Fibroblast of lung (primary cell): Measurements from ENCODE around the gene RUFY3. TPM values are rescaled to one million over a fixed set of nuclear protein-coding genes. Genes with fewer than 3 reads are reported as not detected.
"Not testable (repeated sequence)": the region's sequence is repeated elsewhere in the genome, so short reads cannot be mapped to it uniquely, and the experiment has no call there.

Experiments
- DNase-seq, 2 donors: peaks; one replicate each; pipeline versions ENCODE4 v3.0.0 to v3.0.0-alpha.2; 2010; ENCODE audit warnings: low read depth in 2 of 2
- H2AFZ ChIP-seq: 2 replicates; pipeline ENCODE4 v1.5.1; 2012; ENCODE audit warnings: low read length, control low read depth, inconsistent platforms
- H3K27ac ChIP-seq: 2 replicates; pipeline ENCODE4 v1.5.1; 2011; ENCODE audit warnings: low read length, control low read depth; ENCODE audit not compliant: insufficient read depth
- H3K27me3 ChIP-seq: 2 replicates; pipeline ENCODE4 v1.5.1; 2011; ENCODE audit warnings: mild to moderate bottlenecking, low read length; ENCODE audit not compliant: control insufficient read depth, insufficient read depth
- H3K36me3 ChIP-seq: 2 replicates; pipeline ENCODE4 v1.5.1; 2011; ENCODE audit warnings: low read length; ENCODE audit not compliant: control insufficient read depth, insufficient read depth
- H3K4me1 ChIP-seq: 2 replicates; pipeline ENCODE4 v1.5.1; 2011; ENCODE audit warnings: low read length; ENCODE audit not compliant: control insufficient read depth, insufficient read depth; ENCODE audit errors: extremely low read depth
- H3K4me2 ChIP-seq: 2 replicates; pipeline ENCODE4 v1.5.1; 2011; ENCODE audit warnings: low read length, control low read depth; ENCODE audit not compliant: insufficient read depth; ENCODE audit errors: extremely low read depth
- H3K4me3 ChIP-seq, 4 experiments: fragments of 200-600 bp in 1 of 4; sonication (generic) in 1 of 4; replicated peaks in 1 of 4; 2 replicates each; pipeline ENCODE4 v1.5.1; 2011 to 2016; ENCODE audit warnings: low read length in 4 of 4, low read depth in 3 of 4, mild to moderate bottlenecking in 3 of 4, control low read depth in 2 of 4, inconsistent platforms in 1 of 4, mixed read lengths in 1 of 4; ENCODE audit not compliant: insufficient read depth in 1 of 4; ENCODE audit errors: control extremely low read depth in 1 of 4
- H3K79me2 ChIP-seq: 2 replicates; pipeline ENCODE4 v1.5.1; 2012; ENCODE audit warnings: mild to moderate bottlenecking, low read length, inconsistent platforms; ENCODE audit not compliant: control insufficient read depth, insufficient read depth
- H3K9ac ChIP-seq: 2 replicates; pipeline ENCODE4 v1.5.1; 2011; ENCODE audit warnings: mild to moderate bottlenecking, low read length, control low read depth; ENCODE audit not compliant: insufficient read depth
- H3K9me3 ChIP-seq: 2 replicates; pipeline ENCODE4 v1.5.1; 2012; ENCODE audit warnings: low read depth, low read length; ENCODE audit not compliant: control insufficient read depth, insufficient read depth
- H4K20me1 ChIP-seq: 2 replicates; pipeline ENCODE4 v1.5.1; 2011; ENCODE audit warnings: low read length; ENCODE audit not compliant: control insufficient read depth, insufficient read depth; ENCODE audit errors: extremely low read depth
- EZH2 ChIP-seq: IDR thresholded peaks from 2 replicates; pipeline ENCODE4 v1.5.1; 2012; ENCODE audit warnings: low read length, control low read depth, mild to moderate bottlenecking; ENCODE audit errors: missing control alignments
- polyA plus RNA-seq, 2 donors: library from polyadenylated mRNA; depleted of rRNA in 1 of 2; stranded (reverse) in 1 of 2; unstranded in 1 of 2; fragments of >200 nt; gene quantifications; 2 replicates each; pipeline ENCODE4 v1.2.1, GENCODE V29; 2011 to 2012; ENCODE audit warnings: missing spikeins in 1 of 2
- total RNA-seq: library from RNA; depleted of rRNA; stranded (reverse); fragments of >200 nt; gene quantifications from 2 replicates; pipeline ENCODE4 v1.2.1, GENCODE V29; 2014
- TF ChIP-seq, protein P1 (sequence below), 2 donors: IDR thresholded peaks in 1 of 2; conservative IDR thresholded peaks in 1 of 2; 1 replicate in 1 of 2; 2 replicates in 1 of 2; pipeline ENCODE4 v1.5.1; 2011 to 2012; ENCODE audit warnings: low read length in 2 of 2, control low read depth in 1 of 2, inconsistent platforms in 1 of 2, low read depth in 1 of 2, mild to moderate bottlenecking in 1 of 2

RUFY3 gene
- total and polyA plus RNA-seq, 2 donors (not counting 1 experiment from before 2014, with no cell fraction given), result 36.3 to 97.8 TPM

- DNase-seq, result no peak
Measured at GRCh38 chr4:70734971-70735370, 13.2 kb downstream of the RUFY3 start.

GRCh38 chr4:70735915-70736314 is 14.2 kb downstream of the RUFY3 start:
- H3K9me3 ChIP-seq, H4K20me1 ChIP-seq, H3K4me3 ChIP-seq, H3K4me1 ChIP-seq, H3K36me3 ChIP-seq, H3K27me3 ChIP-seq, H3K4me2 ChIP-seq, H2AFZ ChIP-seq, H3K9ac ChIP-seq: not testable (repeated sequence)
- peak; percentile 67 to 83 for DNase-seq
- peak overlapping the region; percentile 77 for H3K27ac ChIP-seq
- H3K79me2 ChIP-seq, result peaks cover 23% of the 10 kb centered on the region

More at GRCh38 chr4:70734971-70735370, 13.2 kb downstream of the RUFY3 start:
- Histone ChIP-seq H3K36me3 (no peaks in the 10 kb centered on the region), H3K27ac (peak overlapping the region; percentile 77), H3K4me1 (peaks cover 2% of the 10 kb centered on the region), H2AFZ (no peak overlapping the region), H4K20me1 (no peaks in the 10 kb centered on the region), H3K4me2 (peak overlapping the region; percentile 94), H3K79me2 (peaks cover 26% of the 10 kb centered on the region), H3K27me3 (no peaks in the 10 kb centered on the region), H3K9ac (no peak overlapping the region), H3K4me3 (peak overlapping the region; percentile 47 to 68 (median 52)), H3K9me3 (no peaks in the 10 kb centered on the region)
- TF ChIP-seq, protein P1, sequence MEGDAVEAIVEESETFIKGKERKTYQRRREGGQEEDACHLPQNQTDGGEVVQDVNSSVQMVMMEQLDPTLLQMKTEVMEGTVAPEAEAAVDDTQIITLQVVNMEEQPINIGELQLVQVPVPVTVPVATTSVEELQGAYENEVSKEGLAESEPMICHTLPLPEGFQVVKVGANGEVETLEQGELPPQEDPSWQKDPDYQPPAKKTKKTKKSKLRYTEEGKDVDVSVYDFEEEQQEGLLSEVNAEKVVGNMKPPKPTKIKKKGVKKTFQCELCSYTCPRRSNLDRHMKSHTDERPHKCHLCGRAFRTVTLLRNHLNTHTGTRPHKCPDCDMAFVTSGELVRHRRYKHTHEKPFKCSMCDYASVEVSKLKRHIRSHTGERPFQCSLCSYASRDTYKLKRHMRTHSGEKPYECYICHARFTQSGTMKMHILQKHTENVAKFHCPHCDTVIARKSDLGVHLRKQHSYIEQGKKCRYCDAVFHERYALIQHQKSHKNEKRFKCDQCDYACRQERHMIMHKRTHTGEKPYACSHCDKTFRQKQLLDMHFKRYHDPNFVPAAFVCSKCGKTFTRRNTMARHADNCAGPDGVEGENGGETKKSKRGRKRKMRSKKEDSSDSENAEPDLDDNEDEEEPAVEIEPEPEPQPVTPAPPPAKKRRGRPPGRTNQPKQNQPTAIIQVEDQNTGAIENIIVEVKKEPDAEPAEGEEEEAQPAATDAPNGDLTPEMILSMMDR (conservative IDR thresholded peaks at IDR 0.05 in 1 of 2, IDR thresholded peaks at IDR 0.05 in 1 of 2; ENCODE audit: low read depth in 1 of 2, low read length in 2 of 2), result no peak
- TF ChIP-seq EZH2, result no peak

- Histone ChIP-seq H2AFZ (no peak overlapping the region), H3K27me3 (no peaks in the 10 kb centered on the region), H4K20me1 (no peaks in the 10 kb centered on the region), H3K9ac (no peak overlapping the region), H3K4me1 (peaks cover 4% of the 10 kb centered on the region), H3K27ac (no peak overlapping the region), H3K4me3 (no peak overlapping the region), H3K9me3 (no peaks in the 10 kb centered on the region), H3K79me2 (peaks cover 21% of the 10 kb centered on the region), H3K36me3 (no peaks in the 10 kb centered on the region), H3K4me2 (no peak overlapping the region)
- no peak for DNase-seq
- TF ChIP-seq EZH2, result no peak
- TF ChIP-seq, protein P1 (conservative IDR thresholded peaks at IDR 0.05 in 1 of 2, IDR thresholded peaks at IDR 0.05 in 1 of 2; ENCODE audit: low read depth in 1 of 2, low read length in 2 of 2), result no peak
Measured at GRCh38 chr4:70737006-70737405, 15.2 kb downstream of the RUFY3 start.
